ENCODE measurements around the gene USP10.

- TF ChIP-seq REST (IDR thresholded peaks at IDR 0.05; ENCODE audit: insufficient read depth in 1 of 2, low read depth in 2 of 2, low read length in 2 of 2) (no peak), SIN3A (IDR thresholded peaks at IDR 0.05; ENCODE audit: borderline replicate concordance, insufficient read depth, low read length) (no peak)
Measured at GRCh38 chr16:84766978-84767773, 67.4 kb downstream of the USP10 start.

Measured in PFSK-1 (cell line).